Measurements from ENCODE around the gene ST3GAL3.
A peak's percentile ranks its signal among the peaks of the same experiment; 100 is the strongest.

Gene ST3GAL3

GRCh38 chr1:43969746-43970466, 262.6 kb downstream of the ST3GAL3 start, which contains the start of gene DPH2:
Gene DPH2, plus strand, starts transcription at chr1:43970010. Its CDS starts 166 bp downstream, at chr1:43970176.
- peak; percentile 98 for DNase-seq

GRCh38 chr1:43970502-43970901, 263.2 kb downstream of the ST3GAL3 start:
- no peak for DNase-seq

GRCh38 chr1:43970911-43971310, 263.6 kb downstream of the ST3GAL3 start:
- no peak for DNase-seq

GRCh38 chr1:43971336-43971980, 264.1 kb downstream of the ST3GAL3 start:
- DNase-seq: no peak

- DNase-seq: no peak
Measured at GRCh38 chr1:43973981-43974442, 266.7 kb downstream of the ST3GAL3 start.

- peak; percentile 96 for DNase-seq
Measured at GRCh38 chr1:43974443-43975248, 267.3 kb downstream of the ST3GAL3 start, which contains the start of gene ATP6V0B. Gene ATP6V0B, plus strand, starts transcription at chr1:43974960. Its CDS starts 81 bp downstream, at chr1:43975041.

- DNase-seq: no peak
Measured at GRCh38 chr1:43975249-43975961, 268.1 kb downstream of the ST3GAL3 start.

GRCh38 chr1:43976045-43976444, 268.7 kb downstream of the ST3GAL3 start:
- no peak for DNase-seq

GRCh38 chr1:43976890-43977289, 269.6 kb downstream of the ST3GAL3 start:
- DNase-seq: no peak

GRCh38 chr1:43977376-43978263, 270.3 kb downstream of the ST3GAL3 start:
- DNase-seq: no peak

GRCh38 chr1:43978264-43978550, 270.9 kb downstream of the ST3GAL3 start:
- DNase-seq: no peak

- peak; percentile 57 for DNase-seq
Measured at GRCh38 chr1:43978551-43979260, 271.4 kb downstream of the ST3GAL3 start, which contains the start of gene B4GALT2. Gene B4GALT2, plus strand, starts transcription at chr1:43979210. Its CDS starts 1,951 bp downstream, at chr1:43981161.

GRCh38 chr1:43979261-43979527, 271.9 kb downstream of the ST3GAL3 start:
- DNase-seq: no peak

GRCh38 chr1:43979528-43980254, 272.4 kb downstream of the ST3GAL3 start:
- DNase-seq: peak; percentile 8

- no peak for DNase-seq
Measured at GRCh38 chr1:43980255-43981134, 273.2 kb downstream of the ST3GAL3 start.

Measured in NCI-H345 (cell line).